ENCODE data around the gene NT5DC4.

Gene NT5DC4

DNA sequence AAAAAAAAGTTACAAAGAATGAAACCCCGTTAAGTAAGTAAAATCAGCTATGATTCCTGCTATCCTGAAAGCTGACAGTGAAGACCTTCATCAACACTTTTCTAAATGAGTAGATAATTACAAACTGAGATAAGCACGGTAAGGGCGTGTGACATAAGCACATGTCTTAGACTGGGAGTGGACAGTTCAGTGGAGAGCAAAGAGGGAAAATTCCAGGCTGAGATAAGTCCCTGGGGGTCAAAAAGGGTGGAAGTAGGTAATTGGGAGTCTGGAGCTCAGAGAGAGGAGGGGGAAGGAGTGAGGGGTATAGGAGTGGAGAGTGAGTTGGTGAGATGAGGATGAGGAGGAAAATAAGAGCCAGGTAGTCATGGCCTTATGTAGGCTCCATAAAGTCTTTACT, 67.8 kb downstream of the NT5DC4 start:
- no peak for ATAC-seq

All from activated CD4-positive, CD25-positive, alpha-beta regulatory T cell treated with anti-CD3 and anti-CD28 coated beads, Interleukin-2, amount 50 U/mL, for 24 hours (primary cell).